HG02763 (cell line): ENCODE data around the gene ESR1.
"Not testable (repeated sequence)": the region's sequence is repeated elsewhere in the genome, so short reads cannot be mapped to it uniquely, and the experiment has no call there.

Source experiments
- ATAC-seq: cut with Tn5 transposase; IDR thresholded peaks from one replicate; pipeline ENCODE4 v1.9.1; 2021; ENCODE audit warnings: mild to moderate bottlenecking, moderate library complexity; ENCODE audit not compliant: unreplicated experiment

The ESR1 gene

GRCh38 chr6:151885234-151885633, 77.8 kb downstream of the ESR1 start:
- no peak for ATAC-seq

- ATAC-seq, result no peak
Observed at GRCh38 chr6:151891524-151891923, 84.0 kb downstream of the ESR1 start.

- not testable (repeated sequence) for ATAC-seq
Observed at GRCh38 chr6:151894426-151894825, 86.9 kb downstream of the ESR1 start.

DNA sequence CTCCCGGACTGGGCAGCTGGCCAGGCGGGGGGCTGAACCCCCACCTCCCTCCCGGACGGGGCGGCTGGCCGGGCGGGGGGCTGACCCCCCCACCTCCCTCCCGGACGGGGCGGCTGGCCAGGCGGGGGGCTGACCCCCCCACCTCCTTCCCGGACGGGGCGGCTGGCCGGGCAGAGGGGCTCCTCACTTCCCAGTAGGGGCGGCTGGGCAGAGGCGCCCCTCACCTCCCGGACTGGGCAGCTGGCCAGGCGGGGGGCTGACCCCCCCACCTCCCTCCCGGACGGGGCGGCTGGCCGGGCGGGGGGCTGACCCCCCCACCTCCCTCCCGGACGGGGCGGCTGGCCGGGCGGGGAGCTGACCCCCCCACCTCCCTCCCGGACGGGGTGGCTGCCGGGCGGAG, 91.7 kb downstream of the ESR1 start:
- ATAC-seq, result not testable (repeated sequence)

DNA sequence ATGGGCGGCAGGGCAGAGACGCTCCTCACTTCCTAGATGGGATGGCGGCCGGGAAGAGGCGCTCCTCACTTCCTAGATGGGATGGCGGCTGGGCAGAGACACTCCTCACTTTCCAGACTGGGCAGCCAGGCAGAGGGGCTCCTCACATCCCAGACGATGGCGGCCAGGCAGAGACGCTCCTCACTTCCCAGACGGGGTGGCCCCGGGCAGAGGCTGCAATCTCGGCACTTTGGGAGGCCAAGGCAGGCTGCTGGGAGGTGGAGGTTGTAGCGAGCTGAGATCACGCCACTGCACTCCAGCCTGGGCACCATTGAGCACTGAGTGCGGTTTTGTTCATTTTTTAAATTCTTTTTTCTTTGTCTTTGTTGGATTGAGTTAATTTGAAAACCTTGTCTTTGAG, 92.3 kb downstream of the ESR1 start:
- not testable (repeated sequence) for ATAC-seq

DNA sequence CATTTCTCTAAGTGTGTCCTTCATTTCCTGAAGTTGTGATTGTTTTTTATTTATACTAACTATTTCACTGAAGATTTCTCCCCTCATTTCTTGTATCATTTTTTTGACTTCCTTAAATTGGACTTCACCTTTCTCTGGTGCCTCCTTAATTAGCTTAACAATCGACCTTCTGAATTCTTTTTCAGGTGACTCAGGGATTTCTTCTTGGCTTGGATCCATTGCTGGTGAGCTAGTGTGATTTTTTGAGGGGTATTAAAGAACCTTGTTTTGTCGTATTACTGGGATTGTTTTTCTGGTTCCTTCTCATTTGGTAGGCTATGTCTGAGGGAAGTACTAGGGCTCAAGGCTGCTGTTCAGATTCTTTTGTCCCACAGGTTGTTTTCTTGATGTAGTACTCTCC, 92.8 kb downstream of the ESR1 start:
- no peak for ATAC-seq

GRCh38 chr6:151901009-151901411, 93.5 kb downstream of the ESR1 start:
- no peak for ATAC-seq

DNA sequence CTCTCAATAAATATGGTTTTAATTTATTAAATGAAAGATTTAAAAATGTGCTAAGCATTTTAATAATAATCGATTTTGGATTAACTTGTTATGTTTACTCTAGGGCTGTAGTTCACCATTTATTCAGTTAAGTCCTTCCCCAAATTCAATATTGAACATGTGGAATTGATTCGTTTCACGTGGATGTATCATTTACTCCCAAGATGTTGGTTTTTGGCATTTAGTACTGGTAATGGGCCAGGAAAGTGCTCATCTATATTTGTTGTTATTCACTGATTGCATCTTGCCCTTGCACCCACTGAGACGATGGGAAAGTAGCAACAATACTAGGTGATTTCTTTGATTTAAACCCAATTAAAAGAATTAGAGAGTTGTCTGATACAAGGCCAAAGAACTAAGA, 97.1 kb downstream of the ESR1 start:
- no peak for ATAC-seq

GRCh38 chr6:151905072-151905471, 97.6 kb downstream of the ESR1 start:
- ATAC-seq, result no peak

- ATAC-seq, result no peak
Observed at GRCh38 chr6:151905854-151906253, 98.4 kb downstream of the ESR1 start.

DNA sequence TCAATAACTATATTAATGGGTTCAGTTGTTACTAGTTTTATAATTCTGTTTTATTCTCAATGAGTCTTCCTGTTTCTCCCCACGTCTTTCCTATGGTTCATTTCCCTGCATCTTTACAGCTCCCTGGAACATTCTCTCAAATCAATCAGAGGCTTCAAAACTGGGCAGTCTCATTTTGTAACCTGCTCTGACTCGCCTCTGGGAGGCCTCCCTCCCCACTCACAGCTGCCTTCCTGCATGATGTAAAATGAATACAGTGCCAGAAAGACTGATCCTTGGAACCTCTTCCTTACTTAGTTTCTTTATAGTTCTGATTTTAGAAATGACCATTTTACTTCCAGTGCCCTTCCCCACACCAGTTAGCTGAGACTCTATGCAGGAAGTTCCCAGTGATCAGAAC, 103.9 kb downstream of the ESR1 start:
- ATAC-seq, result no peak

DNA sequence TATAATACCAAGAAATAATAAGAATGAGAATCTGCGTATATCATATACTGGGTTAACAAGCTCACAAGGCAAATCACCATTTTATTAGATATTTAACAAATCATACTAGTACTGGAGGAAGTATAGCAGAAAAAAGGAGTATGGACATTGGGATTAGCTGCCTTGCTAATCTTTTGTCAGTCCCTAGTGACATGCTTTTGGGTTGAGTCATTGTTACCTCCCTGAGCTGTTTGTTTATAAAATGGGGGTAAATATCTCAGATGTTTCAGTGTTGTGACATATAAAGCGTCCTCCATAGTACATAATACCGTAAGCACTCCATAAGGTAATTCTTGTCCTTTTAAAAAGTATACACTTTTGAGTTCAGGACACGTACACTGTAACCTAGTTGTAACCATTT, 107.0 kb downstream of the ESR1 start:
- no peak for ATAC-seq

DNA sequence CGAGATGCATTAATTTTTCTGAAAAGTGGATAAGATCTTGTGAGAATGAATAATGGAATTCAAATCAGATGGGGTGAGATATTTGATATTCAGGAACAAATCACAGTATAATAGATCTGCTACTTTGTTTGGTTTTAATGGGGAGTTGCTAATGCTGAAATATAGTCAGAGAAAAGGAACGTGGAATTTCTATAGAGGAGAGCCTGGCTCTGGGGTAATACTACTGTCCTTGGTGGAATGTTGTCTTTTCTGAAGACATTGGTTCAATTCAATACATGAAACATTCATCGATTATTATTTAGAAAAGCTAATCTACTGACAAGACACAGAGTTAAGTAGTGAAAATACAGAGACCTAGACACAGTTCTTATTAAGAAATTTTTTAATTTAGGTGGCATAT, 108.6 kb downstream of the ESR1 start:
- ATAC-seq, result no peak

GRCh38 chr6:151916680-151917164, 109.2 kb downstream of the ESR1 start:
- no peak for ATAC-seq

GRCh38 chr6:151917531-151918329, 110.2 kb downstream of the ESR1 start:
- no peak for ATAC-seq

- ATAC-seq, result no peak
Observed at GRCh38 chr6:151940307-151940706, 132.8 kb downstream of the ESR1 start.

DNA sequence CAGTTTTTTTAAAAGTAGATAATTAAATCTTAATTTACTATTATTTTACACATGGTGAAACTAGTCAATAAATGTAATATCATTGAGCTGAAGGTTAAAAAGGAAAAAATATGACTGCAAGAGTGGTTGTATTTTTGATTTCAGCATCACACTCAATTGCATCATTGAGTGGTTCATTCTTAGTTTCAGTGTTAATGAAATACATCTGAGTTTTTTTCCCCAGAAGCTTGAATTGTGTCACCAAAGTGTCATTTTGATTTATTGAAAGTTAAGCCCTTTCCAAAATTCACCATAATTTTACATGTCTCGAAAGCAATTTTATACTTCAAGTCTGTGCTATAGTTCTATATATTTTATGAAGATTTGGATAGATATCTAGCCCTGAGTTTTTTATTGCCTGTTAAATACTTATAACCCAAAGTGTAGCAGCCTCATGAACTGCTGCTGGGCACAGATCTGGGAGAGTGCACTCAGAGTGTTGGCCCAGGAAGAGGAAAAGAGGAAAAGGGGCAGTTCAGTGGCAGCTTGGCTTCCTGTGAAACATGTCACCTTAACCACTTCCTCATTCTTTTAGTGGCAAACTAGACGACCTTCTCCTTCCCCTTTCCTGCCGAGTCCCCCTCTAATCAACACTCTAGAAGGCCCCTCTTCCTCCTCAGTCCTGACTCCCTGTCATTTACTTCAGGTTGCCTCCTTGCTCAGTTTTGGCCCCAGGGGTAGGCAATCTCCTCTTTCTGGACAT, 140.7 kb downstream of the ESR1 start:
- ATAC-seq, result no peak

- no peak for ATAC-seq
Observed at GRCh38 chr6:151958332-151958731, 150.8 kb downstream of the ESR1 start.

GRCh38 chr6:151959086-151959485, 151.6 kb downstream of the ESR1 start:
- ATAC-seq, result no peak

DNA sequence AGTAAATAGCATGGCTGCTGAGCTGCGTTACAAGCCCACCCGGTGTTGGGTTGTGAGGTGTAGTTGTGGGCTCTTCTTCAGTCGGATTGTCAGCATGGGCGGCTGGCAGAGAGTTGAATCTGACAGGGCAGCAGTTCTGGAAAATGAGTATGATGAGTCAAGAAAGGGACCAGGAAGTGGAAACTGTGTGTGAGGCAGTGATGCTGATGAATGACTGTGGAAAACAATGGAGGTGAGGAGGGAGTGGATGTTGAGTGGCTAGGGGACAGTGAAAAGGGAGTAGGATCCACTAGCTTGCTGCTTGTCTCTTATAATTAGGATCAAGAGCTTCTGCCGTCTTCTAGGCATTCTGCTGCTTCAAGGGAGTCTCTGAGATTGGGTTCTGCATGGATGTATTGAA, 154.3 kb downstream of the ESR1 start:
- no peak for ATAC-seq

- no peak for ATAC-seq
Observed at GRCh38 chr6:151962246-151962846, 154.9 kb downstream of the ESR1 start.

- no peak for ATAC-seq
Observed at GRCh38 chr6:151963001-151963400, 155.5 kb downstream of the ESR1 start.
